Esophagus squamous epithelium (tissue), 5 donors: ENCODE data around the gene PHLDB2. TPM values are rescaled to one million over a fixed set of nuclear protein-coding genes. Genes with fewer than 3 reads are reported as not detected.
"Not testable (repeated sequence)": the region's sequence is repeated elsewhere in the genome, so short reads cannot be mapped to it uniquely, and the experiment has no call there.

Source experiments
- DNase-seq: peaks from one replicate; lab custom pipeline; 2025; lab: John Stamatoyannopoulos, UW
- H3K27ac ChIP-seq, 4 donors: fragments of 200-600 bp; sonication (generic); one replicate each; pipeline ENCODE4 v1.5.1; 2016 to 2019; ENCODE audit warnings: mild to moderate bottlenecking in 1 of 4
- H3K27me3 ChIP-seq, 4 donors: fragments of 200-600 bp; sonication (generic); 1 replicate in 3 of 4; 2 replicates in 1 of 4; pipeline versions ENCODE4 v1.5.1 to v1.6.0; 2017 to 2021; ENCODE audit warnings: antibody characterized with exemption in 1 of 4
- H3K36me3 ChIP-seq, 3 donors: fragments of 200-600 bp; sonication (generic); one replicate each; pipeline ENCODE4 v1.5.1; 2016 to 2019
- H3K4me1 ChIP-seq, 3 donors: fragments of 200-600 bp; sonication (generic); one replicate each; pipeline ENCODE4 v1.5.1; 2017 to 2019
- H3K4me3 ChIP-seq, 4 donors: fragments of 200-600 bp; sonication (generic); 1 replicate in 3 of 4; 2 replicates in 1 of 4; pipeline ENCODE4 v1.5.1; 2016 to 2019; ENCODE audit warnings: mild to moderate bottlenecking in 2 of 4, moderate library complexity in 1 of 4
- H3K9me3 ChIP-seq, 3 donors: fragments of 200-600 bp; sonication (generic); one replicate each; pipeline ENCODE4 v1.5.1; 2016 to 2019
- CTCF ChIP-seq, 6 experiments: fragments of 450-650 bp in 4 of 6; fragments of 200-600 bp in 2 of 6; sonication (generic) in 2 of 6; IDR thresholded peaks; one replicate each; pipeline ENCODE4 v1.5.1; 2016 to 2019; ENCODE audit warnings: antibody characterized with exemption in 6 of 6, mild to moderate bottlenecking in 4 of 6, moderate library complexity in 4 of 6
- POLR2A ChIP-seq, 4 donors: fragments of 450-650 bp; IDR thresholded peaks; one replicate each; pipeline ENCODE4 v1.6.1; 2017; ENCODE audit warnings: antibody characterized with exemption in 4 of 4, mild to moderate bottlenecking in 4 of 4, moderate library complexity in 3 of 4
- WGBS, 2 donors: methylation state at CpG; one replicate each; pipeline ENCODE4 v1.1.5; 2018; 5-methylcytosine and 5-hydroxymethylcytosine counted together
- intact Hi-C: fragments of 100-400 bp; cut with DNase I; formaldehyde crosslinking; loops from one replicate; pipeline ENCODE4 v1.15.0; 2022
- total RNA-seq, 4 donors: library from RNA; depleted of rRNA; stranded (reverse); fragments of >200 nt; gene quantifications; one replicate each; pipeline ENCODE4 v1.1.0, GENCODE V29; 2016
- donor health status: DM: yes; HTN: yes; CAD: no.

Gene PHLDB2
- total RNA-seq, 4 donors from 2014 or later, result 5.6 to 37.8 (median 19.2) TPM

- WGBS, 2 donors, result 8 to 27% methylated on average over 1 of the region's 1 CpG
- peaks cover 0 to 5% (median 0%) of the 10 kb centered on the region in 3 donors for H3K9me3 ChIP-seq
- peaks cover 0 to 42% (median 10%) of the 10 kb centered on the region in 3 donors for H3K4me1 ChIP-seq
- TF ChIP-seq POLR2A (IDR thresholded peaks at IDR 0.05) (no peak), CTCF (IDR thresholded peaks at IDR 0.05) (no peak)
- intact Hi-C loops, result no loop called here
- no peak overlapping the region for H3K4me3 ChIP-seq
- H3K36me3 ChIP-seq, result no peaks in the 10 kb centered on the region
- H3K27ac ChIP-seq, result no peak overlapping the region
- H3K27me3 ChIP-seq, result no peaks in the 10 kb centered on the region
- no peak for DNase-seq
Observed at GRCh38 chr3:111813979-111814378, 45.1 kb upstream of the PHLDB2 start.

GRCh38 chr3:111816771-111817170 is 42.3 kb upstream of the PHLDB2 start:
- H3K4me3 ChIP-seq, H3K27me3 ChIP-seq, H3K27ac ChIP-seq, DNase-seq, intact Hi-C loops, H3K36me3 ChIP-seq, H3K9me3 ChIP-seq: not testable (repeated sequence)
- 40 to 88% methylated on average over 1 of the region's 1 CpG for WGBS, 2 donors
- H3K4me1 ChIP-seq, result peaks cover 0 to 20% (median 0%) of the 10 kb centered on the region in 3 donors

- Histone ChIP-seq H3K9me3 (peaks cover 0 to 9% (median 5%) of the 10 kb centered on the region in 3 donors), H3K4me3 (no peak overlapping the region), H3K36me3 (no peaks in the 10 kb centered on the region), H3K27me3 (no peaks in the 10 kb centered on the region), H3K27ac (no peak overlapping the region), H3K4me1 (no peaks in the 10 kb centered on the region)
- TF ChIP-seq CTCF (IDR thresholded peaks at IDR 0.05), result no peak
- no peak for TF ChIP-seq POLR2A (IDR thresholded peaks at IDR 0.05)
- intact Hi-C loops, result no loop called here
- DNase-seq, result no peak
- WGBS, 2 donors, result 89 to 91% methylated on average over 5 of the region's 5 CpGs
Observed at GRCh38 chr3:111819927-111820326, 39.1 kb upstream of the PHLDB2 start.

- 87 to 93% methylated on average over 2 to 3 of the region's 3 CpGs for WGBS, 2 donors
- TF ChIP-seq POLR2A (IDR thresholded peaks at IDR 0.05), result no peak
- no peak for TF ChIP-seq CTCF (IDR thresholded peaks at IDR 0.05)
- no peak for DNase-seq
- intact Hi-C loops, result no loop called here
- Histone ChIP-seq H3K9me3 (peaks cover 0 to 9% (median 5%) of the 10 kb centered on the region in 3 donors), H3K4me3 (no peak overlapping the region), H3K27me3 (no peaks in the 10 kb centered on the region), H3K36me3 (no peaks in the 10 kb centered on the region), H3K4me1 (no peaks in the 10 kb centered on the region), H3K27ac (no peak overlapping the region)
Observed at GRCh38 chr3:111820651-111821050, 38.4 kb upstream of the PHLDB2 start.

- peaks cover 0 to 9% (median 0%) of the 10 kb centered on the region in 3 donors for H3K9me3 ChIP-seq
- TF ChIP-seq CTCF (IDR thresholded peaks at IDR 0.05) (no peak), POLR2A (IDR thresholded peaks at IDR 0.05) (no peak)
- DNase-seq, result no peak
- H3K36me3 ChIP-seq, result no peaks in the 10 kb centered on the region
- H3K27ac ChIP-seq, result no peak overlapping the region
- no peak overlapping the region for H3K4me3 ChIP-seq
- no peaks in the 10 kb centered on the region for H3K27me3 ChIP-seq
- intact Hi-C loops, result no loop called here
- no peaks in the 10 kb centered on the region for H3K4me1 ChIP-seq
Observed at GRCh38 chr3:111821891-111822290, 37.2 kb upstream of the PHLDB2 start.

- Histone ChIP-seq H3K27ac (no peak overlapping the region), H3K27me3 (no peaks in the 10 kb centered on the region), H3K4me1 (no peaks in the 10 kb centered on the region), H3K36me3 (no peaks in the 10 kb centered on the region), H3K9me3 (peaks cover 0 to 9% (median 0%) of the 10 kb centered on the region in 3 donors), H3K4me3 (no peak overlapping the region)
- no peak for DNase-seq
- intact Hi-C loops, result no loop called here
- no peak for TF ChIP-seq POLR2A (IDR thresholded peaks at IDR 0.05)
- TF ChIP-seq CTCF (IDR thresholded peaks at IDR 0.05), result no peak
- 71 to 75% methylated on average over 1 of the region's 1 CpG for WGBS, 2 donors
Observed at GRCh38 chr3:111822804-111823203, 36.3 kb upstream of the PHLDB2 start.
